ENCODE measurements around the gene EFNA1. TPM values are rescaled to one million over a fixed set of nuclear protein-coding genes. Genes with fewer than 3 reads are reported as not detected.

EFNA1 gene
- total RNA-seq, 1 experiment from 2014 or later, result 1.0 TPM

- no peaks in the 10 kb centered on the region for H3K27me3 ChIP-seq (replicated peaks; ENCODE audit: insufficient read depth, low read depth, low read length, poor library complexity)
- no TSS peak for BruUV-seq (replicated peaks)
- TF ChIP-seq EZH2 (IDR thresholded peaks at IDR 0.05; ENCODE audit: borderline replicate concordance, low read depth, low read length, poor library complexity, severe bottlenecking), result no peak
- TF ChIP-seq CTCF (conservative IDR thresholded peaks at IDR 0.05; ENCODE audit: low read depth, low read length), result no peak
Measured at GRCh38 chr1:155122308-155122707, 5.4 kb upstream of the EFNA1 start.

GRCh38 chr1:155123801-155124200 is 3.9 kb upstream of the EFNA1 start:
- Histone ChIP-seq H3K9me3 (ENCODE audit: low read depth, low read length, poor library complexity, severe bottlenecking) (no peaks in the 10 kb centered on the region), H3K4me1 (ENCODE audit: insufficient read depth, low read length, poor library complexity, severe bottlenecking) (peaks cover 21% of the 10 kb centered on the region), H3K27ac (ENCODE audit: low read depth, low read length, poor library complexity, severe bottlenecking) (no peak overlapping the region), H3K36me3 (ENCODE audit: insufficient read depth, low read length, poor library complexity, severe bottlenecking) (no peaks in the 10 kb centered on the region), H3K27me3 (replicated peaks; ENCODE audit: insufficient read depth, low read depth, low read length, poor library complexity) (no peaks in the 10 kb centered on the region), H3K4me3 (ENCODE audit: low read depth, low read length, poor library complexity, severe bottlenecking) (no peak overlapping the region)
- CTCF ChIA-PET, result no interaction called here
- intact Hi-C loops (cut with micrococcal nuclease; ENCODE audit: unreplicated experiment), result no loop called here
- POLR2A ChIA-PET (ENCODE audit: low non-redundant PET), result no interaction called here
- BruUV-seq (replicated peaks), result no TSS peak
- DNase-seq (ENCODE audit: low spot score), result no peak
- TF ChIP-seq EZH2 (IDR thresholded peaks at IDR 0.05; ENCODE audit: borderline replicate concordance, low read depth, low read length, poor library complexity, severe bottlenecking) (no peak), CTCF (conservative IDR thresholded peaks at IDR 0.05; ENCODE audit: low read depth, low read length) (no peak)

More at GRCh38 chr1:155122308-155122707, 5.4 kb upstream of the EFNA1 start:
- intact Hi-C loops (cut with micrococcal nuclease; ENCODE audit: unreplicated experiment), result no loop called here
- H3K27ac ChIP-seq (ENCODE audit: low read depth, low read length, poor library complexity, severe bottlenecking), result no peak overlapping the region
- H3K4me1 ChIP-seq (ENCODE audit: insufficient read depth, low read length, poor library complexity, severe bottlenecking), result peaks cover 10% of the 10 kb centered on the region
- ChIA-PET CTCF (no interaction called here), POLR2A (ENCODE audit: low non-redundant PET) (no interaction called here)
- H3K4me3 ChIP-seq (ENCODE audit: low read depth, low read length, poor library complexity, severe bottlenecking), result no peak overlapping the region
- H3K36me3 ChIP-seq (ENCODE audit: insufficient read depth, low read length, poor library complexity, severe bottlenecking), result no peaks in the 10 kb centered on the region
- DNase-seq (ENCODE audit: low spot score), result no peak
- no peaks in the 10 kb centered on the region for H3K9me3 ChIP-seq (ENCODE audit: low read depth, low read length, poor library complexity, severe bottlenecking)

GRCh38 chr1:155124503-155125463 is 2.9 kb upstream of the EFNA1 start:
- H3K27ac ChIP-seq (ENCODE audit: low read depth, low read length, poor library complexity, severe bottlenecking), result no peak overlapping the region
- H3K4me3 ChIP-seq (ENCODE audit: low read depth, low read length, poor library complexity, severe bottlenecking), result no peak overlapping the region
- no peak for DNase-seq (ENCODE audit: low spot score)
- no peaks in the 10 kb centered on the region for H3K9me3 ChIP-seq (ENCODE audit: low read depth, low read length, poor library complexity, severe bottlenecking)
- no peaks in the 10 kb centered on the region for H3K27me3 ChIP-seq (replicated peaks; ENCODE audit: insufficient read depth, low read depth, low read length, poor library complexity)
- TF ChIP-seq CTCF (conservative IDR thresholded peaks at IDR 0.05; ENCODE audit: low read depth, low read length), result no peak
- TF ChIP-seq EZH2 (IDR thresholded peaks at IDR 0.05; ENCODE audit: borderline replicate concordance, low read depth, low read length, poor library complexity, severe bottlenecking), result no peak
- CTCF ChIA-PET, result interaction anchor here (1.3 kb wide), 1 partner anchor 33 kb away, joined by 6 read pairs; no protein-coding TSS in a partner anchor
- intact Hi-C loops (cut with micrococcal nuclease; ENCODE audit: unreplicated experiment), result loop anchor here (5.0 kb wide), 1 partner anchor 32 kb away; no protein-coding TSS in a partner anchor
- POLR2A ChIA-PET (ENCODE audit: low non-redundant PET), result no interaction called here
- H3K4me1 ChIP-seq (ENCODE audit: insufficient read depth, low read length, poor library complexity, severe bottlenecking), result peaks cover 30% of the 10 kb centered on the region
- BruUV-seq (replicated peaks), result no TSS peak
- H3K36me3 ChIP-seq (ENCODE audit: insufficient read depth, low read length, poor library complexity, severe bottlenecking), result no peaks in the 10 kb centered on the region
